ENCODE results near the gene GPRC6A. TPM values are rescaled to one million over a fixed set of nuclear protein-coding genes. Genes with fewer than 3 reads are reported as not detected.

Gene GPRC6A, protein sequence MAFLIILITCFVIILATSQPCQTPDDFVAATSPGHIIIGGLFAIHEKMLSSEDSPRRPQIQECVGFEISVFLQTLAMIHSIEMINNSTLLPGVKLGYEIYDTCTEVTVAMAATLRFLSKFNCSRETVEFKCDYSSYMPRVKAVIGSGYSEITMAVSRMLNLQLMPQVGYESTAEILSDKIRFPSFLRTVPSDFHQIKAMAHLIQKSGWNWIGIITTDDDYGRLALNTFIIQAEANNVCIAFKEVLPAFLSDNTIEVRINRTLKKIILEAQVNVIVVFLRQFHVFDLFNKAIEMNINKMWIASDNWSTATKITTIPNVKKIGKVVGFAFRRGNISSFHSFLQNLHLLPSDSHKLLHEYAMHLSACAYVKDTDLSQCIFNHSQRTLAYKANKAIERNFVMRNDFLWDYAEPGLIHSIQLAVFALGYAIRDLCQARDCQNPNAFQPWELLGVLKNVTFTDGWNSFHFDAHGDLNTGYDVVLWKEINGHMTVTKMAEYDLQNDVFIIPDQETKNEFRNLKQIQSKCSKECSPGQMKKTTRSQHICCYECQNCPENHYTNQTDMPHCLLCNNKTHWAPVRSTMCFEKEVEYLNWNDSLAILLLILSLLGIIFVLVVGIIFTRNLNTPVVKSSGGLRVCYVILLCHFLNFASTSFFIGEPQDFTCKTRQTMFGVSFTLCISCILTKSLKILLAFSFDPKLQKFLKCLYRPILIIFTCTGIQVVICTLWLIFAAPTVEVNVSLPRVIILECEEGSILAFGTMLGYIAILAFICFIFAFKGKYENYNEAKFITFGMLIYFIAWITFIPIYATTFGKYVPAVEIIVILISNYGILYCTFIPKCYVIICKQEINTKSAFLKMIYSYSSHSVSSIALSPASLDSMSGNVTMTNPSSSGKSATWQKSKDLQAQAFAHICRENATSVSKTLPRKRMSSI
- total RNA-seq (not detected), polyA plus RNA-seq (not detected)
- long read RNA-seq, donor 1: 0 reads
- long read RNA-seq, donor 2: 0 reads
- long read RNA-seq, donor 3: 0 reads

- no peak for DNase-seq
- H3K36me3 ChIP-seq: no peaks in the 10 kb centered on the region
- no peak for TF ChIP-seq POLR2A (IDR thresholded peaks at IDR 0.05)
- TF ChIP-seq, protein P1, sequence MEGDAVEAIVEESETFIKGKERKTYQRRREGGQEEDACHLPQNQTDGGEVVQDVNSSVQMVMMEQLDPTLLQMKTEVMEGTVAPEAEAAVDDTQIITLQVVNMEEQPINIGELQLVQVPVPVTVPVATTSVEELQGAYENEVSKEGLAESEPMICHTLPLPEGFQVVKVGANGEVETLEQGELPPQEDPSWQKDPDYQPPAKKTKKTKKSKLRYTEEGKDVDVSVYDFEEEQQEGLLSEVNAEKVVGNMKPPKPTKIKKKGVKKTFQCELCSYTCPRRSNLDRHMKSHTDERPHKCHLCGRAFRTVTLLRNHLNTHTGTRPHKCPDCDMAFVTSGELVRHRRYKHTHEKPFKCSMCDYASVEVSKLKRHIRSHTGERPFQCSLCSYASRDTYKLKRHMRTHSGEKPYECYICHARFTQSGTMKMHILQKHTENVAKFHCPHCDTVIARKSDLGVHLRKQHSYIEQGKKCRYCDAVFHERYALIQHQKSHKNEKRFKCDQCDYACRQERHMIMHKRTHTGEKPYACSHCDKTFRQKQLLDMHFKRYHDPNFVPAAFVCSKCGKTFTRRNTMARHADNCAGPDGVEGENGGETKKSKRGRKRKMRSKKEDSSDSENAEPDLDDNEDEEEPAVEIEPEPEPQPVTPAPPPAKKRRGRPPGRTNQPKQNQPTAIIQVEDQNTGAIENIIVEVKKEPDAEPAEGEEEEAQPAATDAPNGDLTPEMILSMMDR (IDR thresholded peaks at IDR 0.05): no peak
- peaks cover 0 to 18% (median 0%) of the 10 kb centered on the region in 12 donors for H3K9me3 ChIP-seq
- H3K4me3 ChIP-seq: no peak within 1 kb of the TSS
- no peak for ATAC-seq
- H3K27ac ChIP-seq: no peak within 1 kb of the TSS
- no peaks in the 10 kb centered on the region for H3K27me3 ChIP-seq
- H3K4me1 ChIP-seq: no peaks in the 10 kb centered on the region
- intact Hi-C loops (cut with DNase I): no loop called here
- 55 to 64% (median 62%) methylated on average over 2 of the region's 2 CpGs for WGBS, 4 donors
Observed at GRCh38 chr6:116828983-116829382, at the start of gene GPRC6A. GPRC6A (minus strand) TSS chr6:116829083; CDS start chr6:116829013, 70 bp downstream.

DNA sequence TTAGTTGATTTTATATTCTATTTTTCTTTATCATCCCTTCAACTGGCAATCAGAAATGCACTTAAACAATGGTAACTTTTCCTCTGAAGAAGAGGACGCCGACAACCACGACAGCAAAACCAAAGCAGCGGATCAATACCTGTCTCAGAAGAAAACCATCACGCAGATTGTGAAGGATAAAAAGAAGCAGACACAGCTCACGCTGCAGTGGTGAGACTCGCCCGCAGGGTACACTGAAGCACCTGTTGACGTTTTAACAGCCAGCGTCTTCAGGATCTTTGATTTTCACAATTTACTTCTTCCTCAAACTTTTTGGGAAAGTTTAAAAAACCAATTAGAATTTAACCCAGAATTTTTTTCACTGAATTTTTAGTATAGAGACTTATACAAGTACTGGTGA, 48.9 kb upstream of the GPRC6A start:
- Histone ChIP-seq H3K27me3 (peaks cover 17 to 59% (median 33%) of the 10 kb centered on the region in 9 donors), H3K9me3 (peaks cover 0 to 3% (median 0%) of the 10 kb centered on the region in 12 donors), H3K36me3 (no peaks in the 10 kb centered on the region), H3K4me1 (peaks cover 0 to 12% (median 1%) of the 10 kb centered on the region in 12 donors), H3K27ac (no peak overlapping the region), H3K4me3 (no peak overlapping the region)
- TF ChIP-seq, protein P1 (IDR thresholded peaks at IDR 0.05): no peak
- TF ChIP-seq POLR2A (IDR thresholded peaks at IDR 0.05): no peak
- 6 to 9% (median 7%) methylated on average over 10 of the region's 10 CpGs for WGBS, 4 donors
- DNase-seq (no peak), ATAC-seq (no peak)
- intact Hi-C loops (cut with DNase I): no loop called here

DNA sequence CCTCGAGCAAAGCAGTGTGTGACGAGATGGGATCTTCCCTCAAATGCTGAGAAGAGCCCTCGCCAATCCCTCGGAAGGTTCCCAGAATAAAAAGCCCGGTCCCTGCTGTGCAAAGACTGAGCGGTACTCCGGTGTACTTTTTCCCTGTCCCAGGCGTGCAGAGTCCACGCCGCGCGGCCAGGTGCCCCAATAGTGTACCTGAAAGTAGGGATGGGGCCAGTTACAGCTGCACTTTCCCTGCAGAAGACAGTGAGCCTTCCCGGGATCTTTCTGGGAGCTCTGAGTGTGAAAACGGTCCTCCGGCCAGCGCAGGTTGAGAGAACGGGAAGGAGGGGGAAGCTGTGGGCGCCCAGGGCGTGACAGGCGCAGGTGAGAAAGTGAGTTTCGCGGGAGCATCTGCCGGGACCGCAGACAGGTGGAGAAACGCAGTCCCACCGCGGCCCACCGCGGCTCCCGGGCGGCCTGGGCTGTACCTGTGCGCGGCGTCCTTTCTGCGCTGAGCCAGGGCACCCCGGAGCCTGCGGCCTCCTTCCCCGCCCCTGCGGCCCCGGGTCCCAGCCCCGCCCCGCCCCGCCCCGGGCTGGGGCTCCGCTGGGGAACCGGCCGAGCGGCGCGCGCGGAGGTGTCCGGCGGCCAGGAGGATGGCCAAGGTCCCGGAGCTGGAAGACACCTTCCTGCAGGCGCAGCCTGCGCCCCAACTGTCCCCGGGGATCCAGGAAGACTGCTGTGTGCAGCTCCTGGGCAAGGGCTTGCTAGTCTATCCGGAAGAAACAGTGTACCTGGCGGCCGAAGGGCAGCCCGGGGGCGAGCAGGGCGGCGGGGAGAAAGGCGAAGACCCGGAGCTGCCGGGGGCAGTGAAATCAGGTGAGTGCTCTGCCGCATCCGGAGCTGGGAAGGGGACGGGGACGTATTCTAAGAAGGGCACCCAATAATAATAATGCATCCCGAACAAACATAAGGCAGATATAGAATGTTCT, 48.0 kb upstream of the GPRC6A start, which contains the start of gene RFX6:
RFX6 (plus strand) TSS at position 608 of the 977 bp plus-strand sequence; CDS start at position 642, 34 bp downstream.
- peaks cover 0 to 12% (median 1%) of the 10 kb centered on the region in 12 donors for H3K4me1 ChIP-seq
- ATAC-seq (peak in 1 of 4 donors; percentile 33), DNase-seq (no peak)
- peak within 1 kb of the TSS in 10 of 12 donors; percentile 4 to 40 (median 22) for H3K4me3 ChIP-seq
- no peak within 1 kb of the TSS for H3K27ac ChIP-seq
- intact Hi-C loops (cut with DNase I): no loop called here
- 0 to 3% (median 2%) methylated on average over 47 to 73 of the region's 73 CpGs for WGBS, 4 donors
- H3K9me3 ChIP-seq: peaks cover 0 to 7% (median 0%) of the 10 kb centered on the region in 12 donors
- H3K36me3 ChIP-seq: no peaks in the 10 kb centered on the region
- TF ChIP-seq, protein P1 (IDR thresholded peaks at IDR 0.05): no peak
- no peak for TF ChIP-seq POLR2A (IDR thresholded peaks at IDR 0.05)
- peaks cover 17 to 62% (median 33%) of the 10 kb centered on the region in 9 donors for H3K27me3 ChIP-seq

Measured in heart left ventricle (tissue), 16 donors.